Neural progenitor cell (in vitro differentiated cells): ENCODE measurements around the gene PDHX.

Source experiments
- CTCF ChIP-seq: fragments of 200-600 bp; sonication (generic); IDR thresholded peaks from 2 replicates; pipeline ENCODE4 v1.5.1; 2017; ENCODE audit warnings: antibody characterized with exemption, mild to moderate bottlenecking
- EZH2 ChIP-seq: fragments of 200-600 bp; sonication (generic); IDR thresholded peaks from 2 replicates; pipeline ENCODE4 v1.6.1; 2017; ENCODE audit warnings: antibody characterized with exemption, mild to moderate bottlenecking, moderate library complexity
- EZH2phosphoT487 ChIP-seq: fragments of 200-600 bp; sonication (generic); IDR thresholded peaks from 2 replicates; pipeline ENCODE4 v1.6.1; 2017; ENCODE audit warnings: antibody characterized with exemption

DNA sequence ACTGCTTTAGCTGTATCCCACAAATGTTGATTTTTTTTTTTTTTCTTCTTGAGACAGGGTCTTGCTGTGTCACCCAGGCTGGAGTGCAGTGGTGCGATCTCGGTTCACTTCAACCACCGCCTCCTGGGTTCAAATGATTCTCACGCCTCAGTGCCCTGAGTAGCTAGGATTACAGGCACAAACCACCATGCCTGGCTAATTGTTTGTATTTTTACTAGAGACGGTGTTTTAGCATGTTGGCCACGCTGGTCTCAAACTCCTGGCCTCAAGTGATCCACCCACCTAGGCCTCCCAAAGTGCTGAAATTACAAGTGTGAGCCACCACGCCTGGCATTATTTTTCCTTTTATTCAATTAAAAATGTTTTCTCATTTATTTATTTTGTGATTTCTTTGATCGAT lies 55.9 kb downstream of the PDHX start:
- TF ChIP-seq CTCF (no peak), EZH2phosphoT487 (no peak), EZH2 (no peak)
